Fibroblast of skin of right quadriceps (primary cell): ENCODE results near the gene TSFM.

Experiments
- DNase-seq: peaks from one replicate; pipeline ENCODE4 v3.0.0-alpha.2; 2013

Gene TSFM

DNA sequence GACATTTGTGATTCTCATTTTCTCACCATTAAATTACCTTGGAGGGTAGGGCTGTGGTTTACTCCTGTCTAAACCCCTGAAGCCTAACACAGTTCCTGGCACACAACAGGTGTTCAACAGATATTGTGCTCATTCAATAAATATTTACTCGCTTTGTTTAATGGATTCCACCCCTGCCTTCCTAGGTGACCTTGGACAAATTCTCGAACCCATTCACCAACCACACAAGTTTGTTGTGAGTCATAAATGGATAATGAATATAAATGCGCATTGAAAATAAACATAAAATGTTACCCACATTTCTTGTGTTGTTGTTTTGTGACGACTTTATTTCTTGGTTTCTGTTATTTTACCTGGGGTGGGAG lies 362 bp upstream of the TSFM start:
- no peak for DNase-seq

DNA sequence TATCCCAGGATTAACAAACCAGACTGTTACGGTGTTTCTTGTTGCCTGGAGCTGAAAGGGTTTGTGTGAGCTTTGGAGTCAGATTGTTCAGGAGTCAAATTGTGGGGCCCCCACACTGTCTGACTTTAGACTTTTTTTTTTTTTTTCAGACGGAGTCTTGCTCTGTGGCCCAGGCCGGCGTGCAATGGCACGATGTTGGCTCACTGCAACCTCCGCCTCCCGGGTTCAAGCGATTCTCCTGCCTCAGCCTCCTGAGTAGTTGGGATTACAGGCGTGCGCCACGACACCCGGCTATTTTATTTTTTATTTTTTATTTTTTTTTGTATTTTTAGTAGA lies 847 bp downstream of the TSFM start:
- DNase-seq, result no peak

GRCh38 chr12:57783861-57784260 lies 1.3 kb downstream of the TSFM start:
- DNase-seq, result no peak

DNA sequence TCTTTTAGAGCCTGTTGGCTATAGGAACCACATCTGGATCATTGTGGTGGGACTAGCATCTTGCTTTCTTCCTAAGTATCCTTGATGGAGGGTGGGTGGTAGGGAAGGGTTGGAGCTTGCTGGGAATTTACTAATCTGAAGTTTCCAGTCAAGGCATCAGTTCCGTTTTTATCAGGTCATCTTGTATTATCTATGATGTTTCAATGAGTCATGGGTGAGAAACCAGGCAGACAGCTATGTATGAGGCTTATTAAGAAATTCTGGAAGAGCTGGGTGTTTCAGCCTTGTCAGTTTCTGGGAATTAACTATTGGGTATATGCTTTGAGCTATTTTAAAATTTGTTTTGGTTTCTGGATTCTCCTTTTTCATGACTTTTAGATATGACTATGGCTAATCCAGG lies 11.3 kb downstream of the TSFM start:
- peak; percentile 83 for DNase-seq

GRCh38 chr12:57795354-57795753 lies 12.8 kb downstream of the TSFM start:
- no peak for DNase-seq

DNA sequence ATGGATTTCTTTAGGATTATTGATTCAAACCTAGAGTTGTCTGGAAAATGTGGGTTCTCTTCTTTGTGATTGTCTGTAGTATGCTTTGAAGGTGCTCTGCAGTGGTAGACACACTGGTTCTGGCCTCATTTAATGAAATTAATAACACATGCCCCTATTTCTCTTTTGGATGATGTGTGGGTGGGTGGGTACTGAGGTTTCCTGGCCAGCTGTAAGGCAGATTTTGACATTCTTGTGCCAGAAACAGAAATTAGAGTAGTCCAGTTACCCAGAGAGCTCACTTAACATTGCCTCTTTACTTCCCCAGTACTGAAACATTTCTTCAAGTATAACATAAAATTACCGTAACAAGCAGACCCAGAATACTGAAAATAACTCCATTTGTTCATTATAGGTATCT lies 14.4 kb downstream of the TSFM start:
- no peak for DNase-seq

- no peak for DNase-seq
Observed at GRCh38 chr12:57797933-57798332, 15.3 kb downstream of the TSFM start.

- DNase-seq, result no peak
Observed at GRCh38 chr12:57800965-57801364, 18.4 kb downstream of the TSFM start.

DNA sequence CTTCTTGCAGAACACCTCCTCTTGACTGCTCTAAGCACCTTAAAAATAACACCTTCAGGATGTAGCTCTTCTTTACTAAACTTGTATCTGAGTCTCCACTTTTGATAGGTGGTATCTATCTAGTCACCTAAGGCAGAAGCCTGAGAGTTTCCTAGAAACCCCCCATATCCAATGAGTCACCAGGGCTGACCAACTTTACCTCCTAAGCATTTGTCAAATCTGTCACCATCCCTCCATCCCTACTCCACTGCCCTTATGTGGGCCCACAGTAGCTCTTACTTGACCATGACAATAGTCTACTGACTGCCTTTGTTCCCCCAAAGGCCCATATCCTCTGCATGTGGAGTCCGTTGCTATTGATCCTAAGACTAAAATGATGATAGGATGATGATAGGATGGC lies 20.0 kb downstream of the TSFM start:
- no peak for DNase-seq

GRCh38 chr12:57803319-57803893 lies 20.8 kb downstream of the TSFM start:
- DNase-seq, result peak; percentile 38

GRCh38 chr12:57806677-57807076 lies 24.1 kb downstream of the TSFM start:
- DNase-seq, result no peak

GRCh38 chr12:57807285-57807684 lies 24.7 kb downstream of the TSFM start:
- no peak for DNase-seq

GRCh38 chr12:57808351-57808750 lies 25.8 kb downstream of the TSFM start:
- DNase-seq, result no peak

GRCh38 chr12:57809425-57809824 lies 26.8 kb downstream of the TSFM start:
- no peak for DNase-seq

DNA sequence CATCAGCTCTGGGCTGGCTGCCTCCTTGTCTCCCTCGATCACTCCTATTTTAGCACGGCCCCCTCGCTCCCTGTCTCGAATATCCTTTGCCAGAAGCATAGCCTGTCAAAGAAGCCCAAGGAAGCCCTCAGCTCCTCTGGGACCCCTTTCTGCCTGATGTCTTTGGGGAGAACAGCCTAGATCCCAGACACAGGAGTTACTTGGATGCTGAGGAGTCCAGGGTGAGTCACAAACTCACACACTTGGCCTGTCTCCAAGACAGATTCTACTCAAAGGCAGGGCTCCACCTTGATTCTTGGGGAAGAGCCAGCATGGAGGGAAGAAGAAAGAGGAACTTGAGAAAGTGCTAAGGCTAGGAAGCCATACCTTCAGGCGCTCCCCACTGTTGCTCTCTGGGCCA lies 27.9 kb downstream of the TSFM start:
- peak; percentile 66 for DNase-seq

DNA sequence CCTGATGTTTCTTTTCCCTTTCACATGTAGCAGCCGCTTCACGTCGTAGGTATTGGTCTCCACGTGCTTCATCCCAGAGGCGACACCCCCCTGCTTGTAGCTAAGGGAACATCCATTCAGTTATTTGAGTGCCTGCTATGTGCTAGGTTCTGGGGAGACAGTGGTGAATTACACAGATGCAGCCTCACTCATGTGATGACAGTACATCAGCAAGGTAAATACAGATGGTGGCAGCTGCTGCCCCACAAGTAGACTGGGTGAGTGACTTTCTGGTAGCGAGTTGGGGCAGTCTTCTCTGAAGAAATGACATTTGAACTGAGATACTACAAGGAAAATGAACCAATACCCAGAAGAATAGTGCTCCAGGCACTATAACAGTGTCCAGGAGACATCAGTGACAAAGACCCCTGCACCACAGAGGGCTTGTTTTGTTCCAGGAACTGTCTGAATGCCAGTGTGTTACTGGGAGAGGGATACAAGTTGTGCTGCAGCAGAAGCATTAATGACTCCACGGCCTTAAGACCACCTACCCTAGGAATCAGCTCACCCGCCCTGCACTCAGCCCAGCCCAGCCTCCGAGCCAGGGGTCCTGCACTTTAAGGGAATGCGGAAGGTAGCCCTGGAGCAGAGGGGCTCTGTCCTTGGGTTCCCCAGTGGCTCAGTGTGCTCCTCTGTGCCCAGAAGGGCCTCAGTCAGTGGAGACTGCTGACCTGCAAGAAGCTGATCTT lies 28.6 kb downstream of the TSFM start:
- no peak for DNase-seq

- DNase-seq, result no peak
Observed at GRCh38 chr12:57813111-57813970, 30.8 kb downstream of the TSFM start.

GRCh38 chr12:57813971-57814772 lies 31.6 kb downstream of the TSFM start:
- DNase-seq, result no peak

- no peak for DNase-seq
Observed at GRCh38 chr12:57815177-57816000, 32.8 kb downstream of the TSFM start.

GRCh38 chr12:57816001-57816854 lies 33.6 kb downstream of the TSFM start:
- no peak for DNase-seq

- DNase-seq, result no peak
Observed at GRCh38 chr12:57816855-57817151, 34.2 kb downstream of the TSFM start.
